Calu3 (cell line): ENCODE results near the gene PDE9A. TPM values are rescaled to one million over a fixed set of nuclear protein-coding genes. Genes with fewer than 3 reads are reported as not detected.
"Not testable (repeated sequence)": the region's sequence is repeated elsewhere in the genome, so short reads cannot be mapped to it uniquely, and the experiment has no call there.

Experiments
- BruUV-seq: library from RNA; stranded (reverse); fragments of 400-500 nt; replicated peaks from 2 replicates; lab custom pipeline; 2021; lab: Mats Ljungman, UMichigan
- CTCF ChIA-PET: fragments of 300-600 bp; sonication (Branson Sonifier 250); formaldehyde crosslinking; loops from one replicate; lab custom pipeline; 2022; ENCODE audit warnings: antibody characterized with exemption; lab: Charles Lee
- DNase-seq: peaks from one replicate; pipeline ENCODE4 v3.0.0; 2022
- H3K27ac Mint-ChIP-seq: one replicate; pipeline ENCODE4 v1.8.0; 2022; ENCODE audit warnings: mixed read lengths; ENCODE audit not compliant: unreplicated experiment
- H3K27me3 Mint-ChIP-seq: one replicate; pipeline ENCODE4 v1.8.0; 2022; ENCODE audit warnings: mixed read lengths; ENCODE audit not compliant: unreplicated experiment
- H3K36me3 Mint-ChIP-seq: one replicate; pipeline ENCODE4 v1.8.0; 2022; ENCODE audit warnings: mild to moderate bottlenecking, moderate library complexity, mixed read lengths; ENCODE audit not compliant: insufficient read depth, unreplicated experiment
- H3K4me1 Mint-ChIP-seq: one replicate; pipeline ENCODE4 v1.8.0; 2022; ENCODE audit warnings: mild to moderate bottlenecking, low read depth, mixed read lengths; ENCODE audit not compliant: unreplicated experiment
- H3K4me3 Mint-ChIP-seq: one replicate; pipeline ENCODE4 v1.8.0; 2022; ENCODE audit warnings: mild to moderate bottlenecking, low read depth, moderate library complexity, mixed read lengths; ENCODE audit not compliant: unreplicated experiment
- H3K9me3 Mint-ChIP-seq: one replicate; pipeline ENCODE4 v1.8.0; 2022; ENCODE audit warnings: low read depth, mixed read lengths; ENCODE audit not compliant: unreplicated experiment
- intact Hi-C: fragments of 100-400 bp; cut with micrococcal nuclease; formaldehyde crosslinking; loops from one replicate; pipeline ENCODE4 v1.10.0; 2022; ENCODE audit not compliant: unreplicated experiment
- total RNA-seq: library from RNA; stranded (reverse); gene quantifications from 2 replicates; pipeline ENCODE4 v1.2.3, GENCODE V29; 2022
- TF ChIP-seq, protein P1 (sequence below): fragments of 200-600 bp; IDR thresholded peaks from one replicate; pipeline ENCODE4 v1.8.0; 2022; ENCODE audit warnings: antibody characterized with exemption; ENCODE audit not compliant: unreplicated experiment

Gene PDE9A
- total RNA-seq, 1 experiment from 2014 or later, result 10.9 TPM

DNA sequence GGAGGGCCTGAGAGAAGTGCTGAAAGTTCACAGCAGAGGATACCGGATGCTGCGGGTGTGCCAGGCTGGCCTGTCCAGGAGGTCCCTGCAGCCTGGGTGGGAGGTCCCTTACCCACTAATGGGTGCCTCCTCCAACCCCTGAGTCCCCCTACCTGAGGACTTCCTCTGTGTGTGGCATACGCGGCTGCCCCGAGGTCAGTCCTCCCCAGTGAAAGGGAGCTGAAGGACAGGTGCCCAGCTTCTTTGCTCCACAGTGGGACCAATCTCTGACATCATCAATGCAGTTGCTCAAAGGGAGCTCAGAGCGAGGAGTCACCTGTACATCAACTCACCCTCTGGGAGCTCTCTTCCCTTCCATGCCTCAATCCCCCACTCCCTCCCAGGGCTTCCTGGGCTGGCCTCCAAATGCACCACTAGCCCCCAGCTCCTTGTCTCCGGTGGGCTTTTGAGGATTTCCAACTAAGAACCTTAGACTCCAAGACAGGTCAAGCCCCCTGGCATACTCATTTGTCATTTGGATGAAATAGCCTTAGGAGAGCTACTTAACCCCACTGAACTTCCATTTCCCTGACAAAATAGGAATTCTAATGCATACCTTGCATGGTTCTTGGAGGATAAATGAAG, 53.9 kb downstream of the PDE9A start:
- DNase-seq, result no peak
- Mint-ChIP-seq H3K4me1 (no peaks in the 10 kb centered on the region), H3K27me3 (no peaks in the 10 kb centered on the region), H3K36me3 (no peaks in the 10 kb centered on the region), H3K27ac (no peak overlapping the region), H3K4me3 (no peak overlapping the region), H3K9me3 (peaks cover under 1% of the 10 kb centered on the region)
- intact Hi-C loops, result no loop called here
- TF ChIP-seq, protein P1, sequence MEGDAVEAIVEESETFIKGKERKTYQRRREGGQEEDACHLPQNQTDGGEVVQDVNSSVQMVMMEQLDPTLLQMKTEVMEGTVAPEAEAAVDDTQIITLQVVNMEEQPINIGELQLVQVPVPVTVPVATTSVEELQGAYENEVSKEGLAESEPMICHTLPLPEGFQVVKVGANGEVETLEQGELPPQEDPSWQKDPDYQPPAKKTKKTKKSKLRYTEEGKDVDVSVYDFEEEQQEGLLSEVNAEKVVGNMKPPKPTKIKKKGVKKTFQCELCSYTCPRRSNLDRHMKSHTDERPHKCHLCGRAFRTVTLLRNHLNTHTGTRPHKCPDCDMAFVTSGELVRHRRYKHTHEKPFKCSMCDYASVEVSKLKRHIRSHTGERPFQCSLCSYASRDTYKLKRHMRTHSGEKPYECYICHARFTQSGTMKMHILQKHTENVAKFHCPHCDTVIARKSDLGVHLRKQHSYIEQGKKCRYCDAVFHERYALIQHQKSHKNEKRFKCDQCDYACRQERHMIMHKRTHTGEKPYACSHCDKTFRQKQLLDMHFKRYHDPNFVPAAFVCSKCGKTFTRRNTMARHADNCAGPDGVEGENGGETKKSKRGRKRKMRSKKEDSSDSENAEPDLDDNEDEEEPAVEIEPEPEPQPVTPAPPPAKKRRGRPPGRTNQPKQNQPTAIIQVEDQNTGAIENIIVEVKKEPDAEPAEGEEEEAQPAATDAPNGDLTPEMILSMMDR, result no peak
- CTCF ChIA-PET, result no interaction called here
- BruUV-seq, result no TSS peak

GRCh38 chr21:42708107-42708506, 54.7 kb downstream of the PDE9A start:
- Mint-ChIP-seq H3K4me1 (no peaks in the 10 kb centered on the region), H3K27ac (no peak overlapping the region), H3K4me3 (no peak overlapping the region), H3K9me3 (no peaks in the 10 kb centered on the region), H3K27me3 (no peaks in the 10 kb centered on the region), H3K36me3 (no peaks in the 10 kb centered on the region)
- no TSS peak for BruUV-seq
- DNase-seq, result no peak
- CTCF ChIA-PET, result no interaction called here
- TF ChIP-seq, protein P1, result no peak
- intact Hi-C loops, result no loop called here

- H3K9me3 Mint-ChIP-seq, DNase-seq, BruUV-seq, CTCF ChIA-PET, H3K36me3 Mint-ChIP-seq, H3K27me3 Mint-ChIP-seq, H3K4me1 Mint-ChIP-seq, intact Hi-C loops, H3K27ac Mint-ChIP-seq, H3K4me3 Mint-ChIP-seq: not testable (repeated sequence)
Measured at GRCh38 chr21:42708916-42709315, 55.5 kb downstream of the PDE9A start.

GRCh38 chr21:42711667-42712066, 58.2 kb downstream of the PDE9A start:
- CTCF ChIA-PET, result no interaction called here
- no peak overlapping the region for H3K4me3 Mint-ChIP-seq
- no peaks in the 10 kb centered on the region for H3K27me3 Mint-ChIP-seq
- intact Hi-C loops, result no loop called here
- no peak for DNase-seq
- H3K27ac Mint-ChIP-seq, result no peak overlapping the region
- H3K36me3 Mint-ChIP-seq, result no peaks in the 10 kb centered on the region
- no peaks in the 10 kb centered on the region for H3K4me1 Mint-ChIP-seq
- BruUV-seq, result no TSS peak
- TF ChIP-seq, protein P1, result no peak
- H3K9me3 Mint-ChIP-seq, result no peaks in the 10 kb centered on the region

DNA sequence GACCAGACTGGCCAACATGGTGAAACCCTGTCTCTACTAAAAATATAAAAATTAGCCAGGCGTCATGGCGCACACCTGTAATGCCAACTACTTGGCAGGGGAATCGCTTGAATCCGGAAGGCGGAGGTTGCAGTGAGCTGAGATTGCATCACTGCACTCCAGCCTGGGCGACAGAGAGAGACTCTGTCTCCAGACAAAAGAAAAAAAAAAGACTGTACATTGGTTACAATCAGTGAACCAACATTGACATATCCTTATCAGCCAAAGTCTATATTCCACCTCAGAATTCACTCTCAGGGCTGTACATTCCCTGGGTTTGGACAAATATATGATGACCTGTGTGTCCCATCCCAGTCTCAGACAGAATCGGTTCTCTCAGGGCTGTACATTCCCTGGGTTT, 62.0 kb downstream of the PDE9A start:
- CTCF ChIA-PET, result interaction anchor here (0.6 kb wide), 1 partner anchor 19 kb away, joined by 7 read pairs; no protein-coding TSS in a partner anchor
- H3K27me3 Mint-ChIP-seq, H3K4me1 Mint-ChIP-seq, intact Hi-C loops, H3K9me3 Mint-ChIP-seq, DNase-seq, H3K36me3 Mint-ChIP-seq, H3K4me3 Mint-ChIP-seq, BruUV-seq, H3K27ac Mint-ChIP-seq: not testable (repeated sequence)
